GM19238 (cell line): ENCODE results near the gene CTSF.
"Not testable (repeated sequence)": the region's sequence is repeated elsewhere in the genome, so short reads cannot be mapped to it uniquely, and the experiment has no call there.

Source experiments
- DNase-seq: peaks from one replicate; pipeline ENCODE4 v3.0.0; 2011; ENCODE audit warnings: low spot score; ENCODE audit not compliant: insufficient read length

The CTSF gene

DNA sequence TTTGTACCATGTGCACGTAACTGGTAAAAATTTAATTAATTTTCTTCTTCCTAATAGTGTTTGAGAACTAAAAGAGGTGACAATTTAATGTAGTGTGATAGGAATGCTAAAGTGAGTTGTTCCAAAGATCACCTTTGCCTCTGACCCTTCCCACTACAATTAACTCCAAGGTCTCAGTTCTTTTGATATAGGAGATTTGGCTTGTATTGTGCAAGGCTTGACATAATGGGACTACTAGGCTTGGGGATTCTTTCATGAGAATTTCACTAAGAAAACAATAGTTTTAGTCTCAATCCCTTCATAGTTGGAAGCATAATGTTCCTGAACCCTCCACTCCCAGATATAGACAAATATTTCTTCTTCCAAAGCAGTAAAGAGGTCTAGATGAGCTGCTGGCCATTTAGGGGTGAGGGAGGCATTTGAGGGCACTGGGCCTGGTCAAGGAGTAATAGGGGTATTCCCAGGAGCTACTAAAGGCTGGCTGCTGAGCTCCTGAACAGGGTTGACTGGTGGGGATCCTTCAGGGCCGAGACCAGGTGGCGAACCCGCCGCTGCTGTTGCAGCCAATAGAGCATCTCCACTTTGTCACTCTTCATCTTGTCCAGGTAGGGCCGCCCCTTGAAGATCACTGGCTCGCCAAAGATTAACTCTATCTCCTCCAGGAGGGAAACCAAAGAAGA lies 21.7 kb upstream of the CTSF start:
- no peak for DNase-seq

DNA sequence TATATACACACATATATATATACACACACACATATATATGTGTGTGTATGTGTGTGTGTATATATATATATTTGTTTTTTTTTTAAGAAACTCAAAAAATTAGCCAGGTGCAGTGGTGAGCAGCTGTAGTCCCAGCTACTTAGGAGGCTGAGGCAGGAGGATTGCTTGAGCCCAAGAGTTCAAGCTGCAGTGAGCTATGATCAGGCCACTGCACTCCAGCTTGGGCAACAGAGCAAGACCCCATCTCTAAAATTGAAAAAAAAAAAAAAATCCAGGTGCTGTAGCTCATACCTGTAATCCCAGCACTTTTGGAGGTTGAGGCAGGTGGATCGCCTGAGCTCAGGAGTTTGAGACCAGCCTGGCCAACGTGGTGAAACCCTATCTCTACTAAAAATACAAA lies 20.9 kb upstream of the CTSF start:
- not testable (repeated sequence) for DNase-seq

DNA sequence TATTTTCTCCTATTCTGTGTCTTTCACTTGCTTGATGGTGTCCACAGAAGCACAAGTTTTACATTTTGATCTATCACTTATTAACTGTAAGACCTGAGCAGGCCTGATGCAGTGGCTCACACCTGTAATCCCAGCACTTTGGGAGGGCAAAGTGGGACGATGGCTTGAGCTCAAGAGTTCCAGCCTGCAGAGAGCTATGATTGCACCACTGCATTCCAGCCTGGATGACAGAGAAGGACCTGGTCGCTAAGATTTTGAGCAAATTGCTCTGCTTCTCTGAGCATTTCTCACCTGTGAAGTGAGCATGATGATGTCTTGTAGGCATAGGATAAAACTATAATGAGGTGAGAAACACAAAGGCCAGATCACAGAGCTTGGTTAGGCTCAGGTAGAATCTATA lies 17.7 kb upstream of the CTSF start:
- no peak for DNase-seq

- not testable (repeated sequence) for DNase-seq
Observed at GRCh38 chr11:66585447-66585846, 17.0 kb upstream of the CTSF start.

DNA sequence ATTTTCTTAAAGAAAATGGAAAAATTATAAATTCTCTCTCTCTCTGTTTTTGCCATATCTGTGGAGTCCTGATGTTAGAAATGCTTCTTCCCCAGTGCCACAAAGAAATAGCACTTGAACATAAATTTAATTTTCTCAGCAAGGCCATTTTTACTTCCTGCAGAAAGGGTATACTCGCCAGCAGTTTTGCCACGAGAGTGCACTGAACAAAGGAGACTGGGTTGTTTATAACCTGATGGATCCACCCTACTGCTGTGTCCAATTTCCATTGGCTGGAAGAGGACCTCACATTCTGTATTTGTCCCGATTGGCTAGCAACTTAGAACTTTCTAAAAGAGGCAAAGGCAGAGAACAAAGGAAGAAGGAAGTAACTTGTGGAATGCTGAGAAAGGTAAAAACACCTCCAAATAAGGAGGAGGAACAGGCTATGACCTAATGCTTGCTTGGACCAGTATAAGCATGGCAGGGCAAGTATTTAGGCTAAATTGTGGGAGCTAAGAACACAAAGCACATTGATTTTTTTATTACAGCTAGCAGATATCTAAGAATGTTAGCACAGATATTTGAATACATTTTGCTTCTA lies 14.2 kb upstream of the CTSF start:
- DNase-seq = not testable (repeated sequence)

GRCh38 chr11:66581261-66581660 lies 12.9 kb upstream of the CTSF start:
- DNase-seq = no peak

- DNase-seq = no peak
Observed at GRCh38 chr11:66580803-66581202, 12.4 kb upstream of the CTSF start.

DNA sequence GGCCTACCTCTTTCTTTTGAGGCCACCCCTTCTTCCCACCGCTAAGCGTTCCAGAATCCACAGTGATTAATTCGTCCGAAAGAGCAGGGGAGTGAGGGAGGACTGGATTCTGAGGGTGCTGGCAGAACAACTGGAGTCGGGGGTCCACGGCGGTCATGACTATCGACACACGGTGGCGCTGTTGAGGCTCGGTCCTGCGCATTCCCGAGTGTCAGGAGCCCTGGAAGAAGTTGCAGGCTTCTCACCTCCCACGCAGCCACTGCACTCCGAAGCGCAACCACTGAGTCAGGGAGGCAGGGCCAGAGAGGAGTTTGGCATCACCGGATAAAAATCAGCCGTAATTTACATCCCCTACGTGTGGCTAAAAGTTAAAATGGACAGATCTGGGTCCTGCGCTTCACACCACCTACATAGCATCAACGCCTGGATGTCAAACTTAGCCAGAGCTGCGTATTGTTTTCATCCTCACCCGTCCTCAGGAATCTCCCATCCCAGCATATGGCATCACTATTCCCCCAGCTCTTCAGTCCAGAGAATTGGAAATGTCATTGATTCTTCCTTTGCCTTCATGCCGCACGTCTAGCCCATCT lies 10.7 kb upstream of the CTSF start:
- peak; percentile 87 for DNase-seq

GRCh38 chr11:66570850-66571180 lies 2.4 kb upstream of the CTSF start:
- DNase-seq = no peak

- no peak for DNase-seq
Observed at GRCh38 chr11:66570079-66570849, 1.9 kb upstream of the CTSF start.

DNA sequence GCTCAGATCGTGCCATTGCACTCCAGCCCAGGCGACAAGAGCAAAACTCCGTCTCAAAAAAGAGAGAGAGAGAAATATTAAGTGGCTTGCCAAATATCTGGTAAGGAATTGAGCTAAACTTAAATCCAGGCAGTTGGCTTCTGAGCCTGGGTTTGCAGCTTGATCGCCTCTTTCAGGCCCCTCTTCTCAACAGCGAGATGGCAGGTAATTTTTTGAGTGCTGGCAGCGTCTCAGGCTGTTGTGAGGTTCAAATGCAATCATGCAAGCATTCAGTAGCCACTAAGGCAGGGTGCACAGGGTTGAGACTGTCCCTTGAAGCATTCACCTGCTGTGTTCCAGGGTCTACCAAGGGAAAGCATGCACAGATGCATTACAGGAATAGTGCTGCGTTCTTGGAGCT lies 670 bp upstream of the CTSF start:
- no peak for DNase-seq

DNA sequence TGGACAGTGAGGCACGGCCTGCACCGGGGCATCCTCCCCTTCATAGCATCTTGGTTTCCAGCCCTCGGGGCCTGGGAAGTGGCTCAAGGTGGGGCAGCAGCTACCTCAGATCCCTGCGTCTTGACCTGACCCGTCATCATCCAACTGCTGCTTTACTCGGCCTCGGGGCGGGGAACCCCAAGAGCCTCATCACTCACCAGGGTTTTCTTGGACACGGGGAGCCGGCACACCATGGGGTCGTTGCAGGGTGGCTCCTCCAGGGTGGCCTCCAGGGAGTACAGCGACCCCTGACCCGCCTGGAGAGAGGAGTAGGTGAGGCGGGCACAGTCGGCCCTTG lies 651 bp downstream of the CTSF start:
- no peak for DNase-seq

DNA sequence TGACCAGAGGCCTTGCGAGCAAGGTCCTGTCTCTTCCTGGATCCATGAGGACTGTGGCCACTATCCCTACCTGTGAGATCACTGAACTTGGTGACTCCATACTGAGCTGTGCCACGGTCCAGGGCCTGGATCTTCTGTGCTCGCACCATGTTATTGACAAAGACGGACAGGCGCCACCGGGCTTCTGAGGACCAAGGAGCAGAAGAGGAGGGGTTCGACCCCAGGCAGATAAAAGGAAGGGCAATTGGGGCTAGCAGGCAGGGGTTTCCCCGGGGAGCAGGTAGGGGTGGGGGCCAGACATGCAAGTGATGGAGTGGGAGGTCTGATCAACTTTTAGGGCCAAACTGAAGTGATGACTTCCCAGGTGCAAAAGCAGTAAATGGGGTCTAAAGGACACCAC lies 2.2 kb downstream of the CTSF start:
- DNase-seq = no peak

GRCh38 chr11:66564984-66565383 lies 3.4 kb downstream of the CTSF start:
- no peak for DNase-seq

DNA sequence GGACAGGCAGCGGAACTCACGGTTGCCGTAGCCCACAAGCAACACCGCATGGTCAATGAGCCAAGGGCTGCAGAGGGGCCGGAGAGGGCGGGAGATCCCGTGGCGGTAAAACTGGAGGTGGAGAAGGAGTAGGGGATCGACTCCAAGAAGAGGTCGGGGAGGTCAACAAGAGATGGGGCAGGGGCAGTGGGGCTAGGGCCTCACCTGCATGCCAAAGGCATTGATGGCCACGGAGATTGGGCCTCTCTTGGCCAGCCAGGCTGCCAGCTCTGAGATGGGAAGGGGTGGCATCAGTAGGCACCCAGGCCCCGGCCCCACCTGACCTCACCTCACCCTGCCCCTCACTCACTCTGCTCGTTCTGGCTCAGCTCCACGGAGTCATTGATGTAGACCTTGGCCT lies 3.9 kb downstream of the CTSF start:
- DNase-seq = no peak

DNA sequence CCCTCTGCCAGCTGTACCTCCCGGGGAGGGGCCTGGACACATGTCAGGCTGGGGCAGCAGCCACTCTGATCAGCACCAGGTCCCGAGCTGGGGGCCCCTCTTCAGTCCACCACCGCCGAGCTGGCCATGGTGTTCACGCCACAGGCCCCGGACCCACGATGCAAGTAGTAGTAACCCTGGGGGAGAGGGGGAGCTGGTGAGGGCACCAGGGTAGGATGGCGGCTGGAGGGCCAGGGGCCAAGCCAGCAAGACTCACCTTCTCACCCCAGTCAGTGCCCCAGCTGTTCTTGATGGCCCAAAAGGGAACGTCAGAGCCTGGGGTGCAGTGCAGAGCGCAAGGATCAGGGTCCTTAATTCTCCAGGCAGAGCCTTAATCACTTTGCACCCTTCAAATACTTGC lies 4.6 kb downstream of the CTSF start:
- no peak for DNase-seq

DNA sequence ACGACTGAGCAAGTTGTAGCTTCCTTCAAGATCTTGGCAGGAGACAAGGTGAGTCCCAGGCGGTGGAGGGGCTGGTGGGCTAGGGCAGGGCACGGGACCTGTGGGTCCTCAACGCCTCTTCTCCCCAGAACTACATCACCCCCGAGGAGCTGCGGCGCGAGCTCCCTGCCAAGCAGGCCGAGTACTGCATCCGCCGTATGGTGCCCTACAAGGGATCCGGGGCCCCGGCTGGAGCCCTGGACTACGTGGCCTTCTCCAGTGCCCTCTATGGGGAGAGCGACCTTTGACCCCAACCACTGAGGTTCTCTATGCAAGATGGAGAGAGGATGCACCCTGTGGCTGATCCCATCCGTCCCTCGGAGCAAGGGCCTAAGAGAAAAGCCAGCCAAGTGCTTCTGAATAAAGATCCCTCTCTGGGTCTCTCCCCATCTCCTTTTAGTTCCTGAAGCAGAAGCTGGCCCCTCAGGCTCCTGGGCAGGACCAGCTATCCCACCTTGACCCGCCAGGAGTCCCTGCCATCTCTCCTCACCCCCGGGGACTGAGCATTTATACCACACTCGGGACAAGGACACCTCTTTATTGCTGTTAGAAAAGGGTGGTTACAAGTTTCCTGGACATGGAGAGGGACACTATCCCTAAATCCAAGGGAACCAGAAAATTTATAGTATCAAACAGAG lies 5.4 kb downstream of the CTSF start:
- no peak for DNase-seq

- no peak for DNase-seq
Observed at GRCh38 chr11:66562275-66562674, 6.1 kb downstream of the CTSF start.

DNA sequence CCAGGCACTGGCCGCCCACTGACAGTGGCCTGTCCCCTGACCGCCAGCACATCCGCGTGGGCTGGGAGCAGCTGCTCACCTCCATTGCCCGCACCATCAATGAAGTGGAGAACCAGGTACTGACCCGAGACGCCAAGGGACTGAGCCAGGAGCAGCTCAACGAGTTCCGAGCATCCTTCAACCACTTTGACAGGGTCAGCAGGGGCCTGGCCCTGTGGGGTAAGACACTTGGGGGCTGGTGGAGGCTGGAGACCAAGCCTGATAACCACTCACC lies 6.5 kb downstream of the CTSF start:
- no peak for DNase-seq

GRCh38 chr11:66561178-66561974 lies 7.0 kb downstream of the CTSF start:
- DNase-seq = no peak

GRCh38 chr11:66559866-66560676 lies 8.3 kb downstream of the CTSF start:
- DNase-seq = no peak
